KBM-7 (cell line): ENCODE results near the gene ZNF488.
"Not testable (repeated sequence)": the region's sequence is repeated elsewhere in the genome, so short reads cannot be mapped to it uniquely, and the experiment has no call there.

Experiments
- DNase-seq: peaks from one replicate; pipeline ENCODE4 v3.0.0-alpha.2; 2015
- in situ Hi-C: fragments of 300-500 bp; cut with MboI; formaldehyde crosslinking; loops from 2 replicates; pipeline ENCODE4 v1.14.3; 2020; ENCODE audit warnings: low sequenced_read_pairs, low pct_unique_long_range_greater_than_20kb, mixed read lengths

The ZNF488 gene

DNA sequence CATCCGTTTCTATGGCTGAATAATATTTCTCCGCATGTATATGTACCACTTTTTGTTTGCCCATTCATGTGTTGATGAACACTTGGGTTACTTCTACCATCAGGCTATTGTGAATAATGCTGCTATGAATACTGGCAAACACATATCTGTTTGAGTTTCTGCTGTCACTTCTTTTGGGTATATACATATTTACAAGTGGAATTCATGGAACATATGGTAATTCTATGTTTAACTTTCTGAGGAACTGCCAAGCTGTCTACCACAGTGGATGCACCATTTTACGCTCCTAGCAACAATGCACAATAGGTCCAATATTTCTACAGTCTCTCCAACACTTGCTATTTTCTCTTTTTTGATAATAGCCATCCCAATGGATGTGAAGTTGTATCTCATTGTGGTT, 5.5 kb upstream of the ZNF488 start:
- in situ Hi-C loops: loop anchor here (10.0 kb wide), 1 partner anchor 1105 kb away; the partner anchor contains the start of gene ANTXRL
- DNase-seq: no peak

DNA sequence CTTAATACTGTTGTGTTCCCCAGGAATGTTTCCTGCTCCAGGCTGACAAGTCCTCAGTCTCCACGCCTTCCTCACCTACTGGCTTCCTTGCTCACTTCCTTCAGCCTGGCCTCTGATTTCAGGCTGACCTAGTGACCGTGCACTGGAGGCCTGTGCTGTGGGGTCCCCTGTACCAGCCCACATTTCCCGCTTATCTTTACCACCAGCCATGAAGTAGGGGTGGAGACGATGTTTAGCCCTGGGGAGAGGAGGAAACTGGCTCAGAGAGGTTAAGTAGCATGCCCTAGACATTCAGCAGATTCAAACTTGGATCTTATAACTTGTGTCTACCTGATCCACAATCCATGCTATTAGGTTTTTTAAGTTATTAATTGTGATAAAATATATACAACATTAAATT, 4.8 kb upstream of the ZNF488 start:
- in situ Hi-C loops: loop anchor here (10.0 kb wide), 1 partner anchor 1104 kb away; the partner anchor contains the start of gene ANTXRL
- no peak for DNase-seq

DNA sequence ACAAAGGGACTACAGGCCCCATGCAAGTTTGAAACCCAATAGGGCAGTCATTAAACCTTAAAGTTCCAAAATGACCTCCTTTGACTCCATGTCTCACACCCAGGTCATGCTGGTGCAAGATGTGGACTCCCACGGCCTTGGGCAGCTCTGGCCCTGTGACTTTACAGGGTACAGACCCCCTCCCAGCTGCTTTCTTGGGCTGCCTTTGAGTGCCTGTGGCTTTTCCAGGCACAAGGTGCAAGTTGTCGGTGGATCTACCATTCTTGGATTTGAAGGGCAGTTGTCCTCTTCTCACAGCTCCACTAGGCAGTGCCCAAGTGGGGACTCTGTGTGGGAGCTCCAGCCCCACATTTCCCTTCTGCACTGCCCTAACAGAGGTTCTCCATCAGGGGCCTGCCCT, 2.0 kb upstream of the ZNF488 start:
- DNase-seq: not testable (repeated sequence)
- in situ Hi-C loops: loop anchor here (10.0 kb wide), 1 partner anchor 1101 kb away; the partner anchor contains the start of gene ANTXRL

DNA sequence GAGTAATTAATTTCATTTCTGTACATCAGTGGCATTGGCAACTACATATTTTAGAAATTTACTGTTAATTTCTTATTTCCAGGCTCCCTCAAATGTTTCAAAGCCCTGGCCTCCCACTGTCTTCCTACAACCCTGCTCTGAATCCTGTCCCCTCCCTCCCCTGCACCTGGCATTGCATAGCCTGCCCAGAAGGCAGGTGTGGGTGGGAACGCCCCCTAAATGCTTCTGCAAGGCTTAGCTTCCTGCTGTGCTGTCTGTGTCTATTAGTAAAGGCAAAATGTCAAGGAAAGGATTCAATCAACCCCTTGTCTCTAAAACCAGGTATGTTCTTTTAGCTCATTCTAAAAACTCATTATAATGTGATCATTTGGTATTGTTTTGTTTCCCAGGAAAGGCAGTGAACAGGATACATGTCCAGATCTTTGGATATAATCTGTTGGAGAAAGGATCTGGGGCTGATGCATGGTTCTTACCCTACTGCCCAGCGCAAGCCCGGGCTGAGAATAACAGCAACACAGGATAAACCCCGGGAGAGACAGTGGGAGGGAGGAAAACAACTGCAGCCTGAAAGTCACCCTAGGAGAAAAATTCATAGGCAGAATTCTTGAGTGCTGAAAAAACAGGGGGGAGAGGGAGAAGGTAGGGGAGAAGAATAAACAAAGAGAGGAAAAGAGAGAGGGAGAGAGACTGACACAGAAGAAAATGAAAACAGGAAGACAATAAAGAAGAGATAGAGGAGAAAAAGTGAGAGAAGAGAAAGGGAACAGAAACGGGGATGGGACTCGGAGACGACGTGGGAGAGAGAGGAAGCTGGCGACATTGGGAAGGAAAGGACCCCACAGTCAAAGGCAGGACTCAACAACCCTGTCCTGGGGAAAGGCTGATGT, 589 bp downstream of the ZNF488 start:
- in situ Hi-C loops: loop anchor here (5.0 to 10.0 kb wide), 2 partner anchors 1099 to 1276 kb away; partner anchors contain the start of gene ANTXRL
- DNase-seq: no peak

DNA sequence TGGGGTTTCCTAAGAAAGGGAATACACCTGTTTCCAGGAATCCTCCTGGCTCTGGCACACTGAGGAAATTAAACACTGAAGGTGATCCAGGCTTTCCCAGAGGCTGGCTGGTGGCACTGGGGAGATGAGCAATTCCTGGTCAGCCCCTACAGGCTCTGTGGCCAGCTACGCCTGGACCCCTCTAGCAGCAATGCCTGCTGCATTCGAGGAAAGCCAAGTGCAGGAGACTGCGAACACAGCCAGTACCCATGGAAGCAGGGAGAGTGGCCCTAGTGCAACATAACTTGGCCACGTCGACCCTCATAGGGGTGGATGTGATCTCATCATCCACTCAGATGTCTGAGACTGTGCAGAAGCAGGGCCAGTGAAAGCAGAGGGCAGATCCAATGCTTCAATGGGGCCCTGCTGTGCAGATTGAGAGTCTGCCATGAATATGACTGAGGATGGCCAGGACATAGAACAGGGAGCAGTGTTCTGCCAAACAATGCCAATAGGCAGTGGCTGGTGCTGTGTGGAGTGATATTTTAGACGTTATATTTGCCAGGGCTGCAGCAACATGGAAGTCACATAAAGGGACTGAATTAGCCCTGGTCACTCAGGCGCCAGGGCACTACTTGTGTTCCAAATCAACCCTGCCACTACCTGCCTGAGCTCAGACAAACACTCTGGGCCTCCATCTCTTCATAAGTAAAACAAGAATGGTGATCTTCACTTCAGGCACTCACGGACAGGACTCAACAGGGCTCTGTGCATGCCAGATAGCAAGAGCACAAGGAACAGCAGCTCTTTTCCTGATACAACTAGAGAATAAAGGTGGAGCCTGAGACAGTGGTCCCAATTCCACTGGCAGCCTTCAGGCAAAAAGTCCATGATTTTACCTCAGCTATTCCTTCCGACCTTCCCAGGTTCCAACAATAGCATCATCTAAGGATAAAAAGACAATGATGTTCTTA, 2.4 kb downstream of the ZNF488 start:
- in situ Hi-C loops: loop anchor here (5.0 to 10.0 kb wide), 2 partner anchors 1097 to 1274 kb away; partner anchors contain the start of gene ANTXRL

DNA sequence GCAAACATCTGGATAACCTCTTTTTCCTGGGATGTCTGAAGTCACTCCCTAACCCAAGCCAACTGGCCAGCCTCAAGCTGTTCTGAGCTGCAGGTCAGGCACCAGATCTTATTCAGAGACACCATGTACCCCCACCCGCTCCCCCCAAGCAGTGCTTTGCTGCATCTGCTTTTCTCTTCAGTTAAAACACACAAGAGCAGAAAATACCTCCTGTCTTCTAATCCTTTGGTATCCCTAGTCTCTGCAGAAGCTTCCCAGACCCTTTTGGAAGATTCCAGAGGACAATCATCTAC, 3.0 kb downstream of the ZNF488 start:
- in situ Hi-C loops: loop anchor here (5.0 to 10.0 kb wide), 2 partner anchors 1096 to 1274 kb away; partner anchors contain the start of gene ANTXRL
- no peak for DNase-seq

More for the DNA sequence above, 2.4 kb downstream of the ZNF488 start:
- DNase-seq: no peak

DNA sequence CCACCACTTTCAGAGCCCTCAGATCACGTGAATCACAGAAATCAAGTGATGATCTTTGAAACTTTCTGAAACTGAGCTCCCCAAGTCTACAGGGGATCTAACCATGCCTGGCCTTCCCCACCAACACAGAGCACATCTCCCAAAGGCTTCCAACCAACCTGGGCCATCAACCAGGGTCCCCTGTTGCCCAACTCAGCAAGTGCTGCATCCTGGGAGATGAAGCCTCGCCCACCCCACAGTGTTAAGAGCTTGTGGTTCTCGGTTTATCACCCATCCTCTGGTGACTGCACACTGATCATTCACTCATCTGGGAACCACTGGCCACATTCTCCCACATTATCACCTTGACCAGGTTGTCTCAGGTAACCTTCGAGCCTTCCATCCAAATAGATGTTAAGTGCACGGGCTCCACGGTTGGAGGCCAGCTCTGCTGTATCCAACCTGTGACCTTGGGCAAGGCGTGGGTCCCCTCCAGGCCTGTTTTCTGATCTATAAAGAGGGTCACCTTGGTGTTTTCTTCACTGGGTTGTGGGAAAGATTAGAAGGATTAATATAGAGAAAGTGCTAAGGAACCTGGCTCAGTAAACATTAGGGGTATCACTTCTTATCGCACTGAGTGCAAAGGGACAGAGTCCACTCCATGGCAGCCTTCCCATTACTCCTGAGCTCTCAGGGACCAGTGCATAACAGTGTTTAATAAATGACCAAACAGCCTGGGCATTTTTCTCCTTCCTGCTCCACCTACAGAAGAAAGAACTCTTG, 3.6 kb downstream of the ZNF488 start:
- no peak for DNase-seq
- in situ Hi-C loops: loop anchor here (5.0 to 10.0 kb wide), 2 partner anchors 1096 to 1273 kb away; partner anchors contain the start of gene ANTXRL

DNA sequence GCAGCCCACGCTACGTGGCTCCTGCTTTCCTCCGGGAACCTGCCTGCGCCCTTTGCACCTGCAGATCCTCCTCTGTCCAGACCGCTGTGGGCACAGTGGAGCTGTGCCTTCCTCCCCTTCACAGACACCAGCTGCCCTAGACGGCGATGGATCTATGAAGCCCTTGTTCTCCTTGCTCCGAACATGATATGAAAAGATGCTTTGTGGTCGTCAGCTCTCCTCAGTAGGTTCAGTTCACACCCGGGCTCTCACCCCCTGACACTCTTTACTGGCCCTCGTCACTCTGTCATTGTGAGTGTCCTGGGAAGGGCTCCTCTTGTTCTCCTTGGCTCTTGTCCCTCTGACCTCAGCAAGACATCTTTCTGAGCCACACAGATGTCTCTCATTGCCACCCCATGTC, 4.2 kb downstream of the ZNF488 start:
- in situ Hi-C loops: loop anchor here (5.0 to 10.0 kb wide), 2 partner anchors 1095 to 1273 kb away; partner anchors contain the start of gene ANTXRL

DNA sequence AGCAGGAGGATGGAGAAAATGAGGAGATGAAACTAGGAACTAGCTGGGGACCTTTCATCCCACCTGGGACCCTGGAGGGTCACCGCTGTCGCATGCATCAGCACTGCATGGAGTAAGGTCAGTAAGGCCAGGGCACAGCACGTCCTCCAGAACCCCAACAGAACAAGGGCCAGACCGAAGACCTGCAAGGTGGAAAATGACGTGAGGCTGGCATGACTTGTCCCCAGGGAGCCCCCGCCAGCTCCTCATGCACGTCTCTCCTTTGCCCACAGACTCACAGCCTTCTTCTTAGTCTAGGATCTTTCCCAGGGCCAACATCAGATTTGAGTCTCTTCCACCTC, 4.7 kb downstream of the ZNF488 start:
- in situ Hi-C loops: no loop called here
- no peak for DNase-seq

More for the DNA sequence above, 4.2 kb downstream of the ZNF488 start:
- no peak for DNase-seq

DNA sequence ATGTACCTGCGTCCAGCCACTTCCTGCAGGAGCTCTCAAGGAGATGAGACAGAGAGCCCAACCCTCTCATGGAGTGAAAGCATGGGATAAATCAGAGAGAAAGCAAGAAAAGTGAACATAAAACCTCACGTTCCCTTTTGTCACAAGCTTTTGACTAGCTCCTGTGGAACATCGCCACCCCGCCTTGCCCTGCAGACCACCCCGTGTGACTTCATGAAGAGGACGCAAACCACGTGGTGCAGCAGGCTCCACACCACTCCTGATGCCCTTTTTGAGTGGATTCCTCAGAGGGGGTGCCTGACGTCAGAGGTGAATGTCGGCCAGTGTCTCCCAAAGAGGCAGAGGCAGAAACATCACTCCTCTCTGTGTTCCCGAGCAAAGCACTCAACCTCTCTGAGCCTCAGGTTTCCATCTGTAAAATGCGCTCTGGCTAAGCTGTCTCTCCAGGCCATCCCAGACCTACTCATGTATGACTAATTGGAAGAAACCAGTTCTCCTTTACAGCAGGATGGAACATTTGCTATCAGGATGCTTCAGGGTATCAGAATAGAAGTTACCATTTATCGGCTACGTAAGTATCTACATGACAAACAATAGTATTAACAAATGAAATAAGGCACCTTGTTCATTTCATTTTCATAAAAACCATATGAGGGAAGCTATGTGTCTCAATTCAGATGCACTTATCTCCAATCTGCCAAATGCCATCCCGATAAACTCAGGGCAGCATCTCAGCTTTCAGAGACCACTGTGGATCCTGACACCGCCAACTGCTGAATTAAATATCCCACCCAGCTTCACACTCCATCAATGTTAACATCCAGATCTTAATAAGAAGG, 5.3 kb downstream of the ZNF488 start:
- in situ Hi-C loops: no loop called here
- no peak for DNase-seq

DNA sequence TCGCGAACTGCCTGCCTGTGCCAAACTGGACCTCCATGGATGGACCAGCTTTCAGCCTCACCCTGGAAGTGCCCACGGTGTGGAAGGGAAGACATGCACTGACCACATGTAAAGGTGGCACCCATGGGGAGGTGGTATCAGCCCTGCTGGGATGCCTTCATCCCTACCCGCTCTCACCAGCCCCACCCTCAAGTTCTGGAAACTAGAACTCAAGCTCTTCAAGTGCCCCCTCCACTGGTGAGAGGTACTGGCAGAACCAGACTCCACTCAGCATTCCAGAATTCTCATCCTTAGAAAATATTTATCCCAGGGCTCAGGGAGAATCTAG, 5.9 kb downstream of the ZNF488 start:
- DNase-seq: no peak
- in situ Hi-C loops: no loop called here

DNA sequence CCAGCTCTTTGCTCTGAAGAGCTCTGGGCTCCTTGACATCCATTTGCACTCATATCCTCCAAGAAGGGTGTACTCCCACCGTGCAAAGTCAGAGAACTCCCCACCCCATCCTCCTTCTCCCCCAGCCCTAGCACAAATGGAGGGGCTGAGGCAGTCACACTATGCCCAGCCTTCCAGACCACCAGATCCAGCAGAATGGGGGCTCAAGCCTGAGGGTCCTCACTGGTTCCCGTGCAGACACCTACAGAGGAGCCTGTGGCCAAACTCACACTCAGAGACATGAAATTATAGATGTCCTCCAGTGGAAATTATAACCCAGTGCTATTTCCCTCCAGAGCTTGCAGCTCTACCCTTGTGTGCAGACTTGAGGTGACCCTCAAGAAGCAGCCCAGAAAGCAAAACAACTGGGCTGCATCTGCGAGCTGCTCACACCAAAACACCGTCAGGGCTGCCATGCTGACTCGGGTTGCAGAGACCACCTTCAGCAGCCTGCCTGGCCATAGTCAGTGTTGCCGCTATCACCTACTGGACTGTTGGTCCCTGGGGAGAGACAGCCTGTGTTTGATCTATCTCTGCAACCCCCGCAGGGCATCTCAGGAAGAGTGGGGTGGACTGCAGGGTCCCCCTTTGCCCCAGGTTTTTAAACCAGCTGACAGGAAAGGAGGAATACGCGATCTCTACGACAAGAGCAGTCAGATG, 7.4 kb downstream of the ZNF488 start:
- in situ Hi-C loops: no loop called here
- no peak for DNase-seq

DNA sequence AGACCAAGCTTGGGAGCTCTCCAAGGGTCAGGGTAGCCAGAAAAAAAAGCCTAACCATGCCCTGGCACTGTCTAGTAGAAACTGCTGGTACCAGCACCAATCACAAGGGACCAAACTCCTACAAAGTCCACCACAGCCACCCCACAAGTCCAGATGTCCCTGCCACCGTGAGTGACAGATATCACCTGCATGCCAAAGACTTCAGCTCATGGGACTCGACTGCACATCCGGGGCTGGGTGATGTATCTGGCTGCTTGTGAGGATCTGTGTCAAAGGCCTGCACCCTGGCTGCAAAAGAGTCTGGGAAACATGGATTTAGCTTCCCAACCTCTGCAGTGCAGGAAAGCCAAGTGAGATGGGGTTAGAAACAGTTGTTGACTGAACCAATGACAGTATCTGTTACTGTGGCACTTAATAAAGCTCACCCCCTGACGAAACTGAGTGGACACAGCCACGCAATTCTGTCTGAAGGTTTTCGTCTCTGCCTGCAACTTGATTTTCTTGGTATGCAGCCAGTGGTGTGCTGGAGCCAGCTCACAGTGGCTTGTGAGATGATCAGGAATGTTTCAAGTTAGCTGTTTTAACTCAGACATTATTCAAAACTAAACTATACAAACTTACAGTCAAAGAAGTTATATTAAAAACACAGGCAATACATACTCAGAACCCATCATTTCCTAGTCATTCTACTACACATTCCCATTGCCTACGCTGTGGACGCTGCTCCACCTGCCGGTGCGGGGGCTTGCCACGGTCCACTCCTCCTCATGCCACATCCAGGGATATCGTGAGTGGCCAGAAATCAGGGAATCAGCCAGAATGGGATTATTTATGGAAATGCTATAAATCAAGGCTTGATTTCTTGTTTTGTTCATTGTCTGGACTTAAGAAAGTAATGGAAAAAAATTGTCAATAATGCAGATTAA, 9.2 kb downstream of the ZNF488 start:
- in situ Hi-C loops: no loop called here
- DNase-seq: no peak

DNA sequence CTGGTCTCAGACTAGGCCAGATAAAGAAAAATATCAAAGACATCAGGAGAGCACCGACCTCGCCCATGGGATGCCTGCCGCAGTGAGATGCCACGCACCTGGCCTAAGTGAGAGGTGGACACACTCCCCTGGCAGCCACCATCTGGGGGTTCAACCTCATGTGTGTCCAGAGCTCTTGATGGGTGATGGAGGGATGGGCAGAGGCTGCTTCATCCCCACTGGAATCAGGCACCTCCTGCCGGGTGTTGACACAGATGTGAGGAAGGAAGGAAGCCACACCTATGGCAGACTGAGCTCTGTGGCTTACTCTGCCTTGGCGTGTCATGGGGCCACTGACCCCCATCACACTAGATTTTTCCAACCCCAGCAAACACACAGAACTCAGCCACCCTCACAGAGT, 11.4 kb downstream of the ZNF488 start:
- in situ Hi-C loops: no loop called here
- DNase-seq: no peak

DNA sequence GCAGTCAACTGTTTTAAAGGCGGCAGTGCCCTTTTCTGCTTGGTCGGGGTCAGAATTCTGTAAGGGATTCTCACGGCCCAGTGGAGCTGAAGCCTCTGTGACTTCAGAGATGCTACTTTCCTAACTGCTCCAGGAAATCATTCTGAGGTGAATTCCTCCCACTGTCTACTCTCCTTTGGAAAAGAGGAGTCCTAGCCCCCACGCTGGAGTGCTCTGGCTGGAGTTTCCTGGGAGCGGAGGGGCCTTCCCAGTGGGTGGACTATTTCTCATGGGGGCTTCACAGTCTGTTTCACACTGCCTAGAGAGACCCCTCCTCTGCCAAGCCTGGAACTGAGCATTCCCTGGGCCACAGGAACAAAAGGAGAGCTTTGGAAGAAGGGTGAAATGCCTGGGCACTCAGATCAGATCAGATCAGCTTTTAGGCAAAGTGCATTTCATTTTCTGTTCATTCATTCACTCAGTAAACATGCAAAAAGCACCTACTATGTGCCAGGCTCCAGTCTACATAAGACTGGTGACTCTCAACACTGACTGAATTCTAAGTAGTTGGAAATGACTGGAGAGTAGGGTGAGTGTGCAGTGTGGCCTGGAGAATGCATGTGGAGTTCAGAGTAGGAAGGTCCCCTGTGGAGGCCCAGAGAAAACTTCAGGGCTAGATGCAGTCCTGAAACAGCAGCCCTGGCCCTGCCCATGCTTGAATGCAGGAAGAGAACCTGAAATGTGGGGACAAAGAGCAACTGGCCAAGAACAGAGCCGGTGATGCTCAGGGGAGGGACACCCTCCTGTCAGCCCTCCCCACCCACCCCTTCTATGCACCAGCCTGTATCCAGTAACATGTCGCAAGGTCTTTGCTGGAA, 12.2 kb downstream of the ZNF488 start:
- DNase-seq: no peak
- in situ Hi-C loops: no loop called here

DNA sequence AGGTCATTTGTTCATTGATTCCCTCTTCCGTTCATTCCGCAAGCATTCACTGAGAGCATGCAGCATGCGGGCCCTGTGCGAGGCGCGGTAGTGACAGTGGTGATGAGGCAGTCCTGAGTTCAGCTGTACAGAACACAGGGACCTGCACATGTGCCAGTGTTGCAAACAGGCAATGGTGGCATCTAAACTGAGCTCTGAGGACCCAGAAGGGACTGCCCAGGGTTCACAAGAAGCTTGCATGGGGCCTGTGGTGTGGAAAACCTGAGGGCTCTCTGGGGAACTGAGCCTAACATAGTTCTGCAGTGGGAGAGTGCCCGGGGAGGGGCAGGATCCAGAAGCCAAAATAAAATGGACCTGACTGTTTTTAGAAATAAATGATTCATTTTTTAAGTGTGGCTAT, 13.2 kb downstream of the ZNF488 start:
- no peak for DNase-seq
- in situ Hi-C loops: no loop called here
